GM19193 (cell line): ENCODE data around the gene CCDC69.

Experiments used
- POLR2A ChIP-seq: IDR thresholded peaks from 4 replicates; pipeline ENCODE4 v1.6.1; 2011; ENCODE audit not compliant: insufficient read depth, insufficient read length; ENCODE audit errors: extremely low read depth

Gene CCDC69

GRCh38 chr5:151132963-151133362 is 90.9 kb downstream of the CCDC69 start:
- no peak for TF ChIP-seq POLR2A
